HepG2 (cell line): ENCODE measurements around the gene PRM3.

Experiments
- CTCF ChIP-seq: sonication (generic); formaldehyde crosslinking; IDR thresholded peaks from 2 replicates; pipeline ENCODE4 v1.5.0; 2020; ENCODE audit warnings: mild to moderate bottlenecking, missing genetic modification reagents, moderate library complexity
- NFRKB ChIP-seq: fragments of 450-650 bp; IDR thresholded peaks from 2 replicates; pipeline ENCODE4 v1.6.1; 2017
- POLR2A ChIP-seq, 2 experiments: IDR thresholded peaks; 2 replicates each; pipeline ENCODE4 v1.6.1; 2011; ENCODE audit warnings: low read depth in 2 of 2, low read length in 2 of 2, mild to moderate bottlenecking in 1 of 2, moderate library complexity in 1 of 2; ENCODE audit not compliant: insufficient read depth in 1 of 2
- RELA ChIP-seq: sonication (generic); formaldehyde crosslinking; IDR thresholded peaks from 2 replicates; pipeline ENCODE4 v1.4.0; 2020; ENCODE audit warnings: missing genetic modification reagents
- SIN3A ChIP-seq: IDR thresholded peaks from 2 replicates; pipeline ENCODE4 v1.6.1; 2011; ENCODE audit warnings: low read depth, mild to moderate bottlenecking, control low read depth, low read length, borderline replicate concordance

GRCh38 chr16:11224096-11224893 is 49.1 kb downstream of the PRM3 start:
- TF ChIP-seq RELA (CRISPR knock-in tag) (no peak), NFRKB (no peak), POLR2A (IDR thresholded peaks at IDR 0.05; ENCODE audit: insufficient read depth in 1 of 2, low read depth in 2 of 2, low read length in 2 of 2) (no peak), SIN3A (no peak), CTCF (CRISPR knock-in tag) (no peak)
